Loucy (cell line): ENCODE data around the gene CNTN4.

Experiments used
- H2AFZ ChIP-seq: fragments of 200-600 bp; sonication (generic); 2 replicates; pipeline ENCODE4 v1.6.0; 2016; ENCODE audit warnings: antibody characterized with exemption, mild to moderate bottlenecking, low read length, moderate library complexity
- H3F3A ChIP-seq: fragments of 200-600 bp; 2 replicates; pipeline ENCODE4 v1.6.0; 2016; ENCODE audit warnings: antibody characterized with exemption, low read depth, mild to moderate bottlenecking
- H3K27me3 ChIP-seq: fragments of 200-600 bp; sonication (generic); 2 replicates; pipeline ENCODE4 v1.6.1; 2014; ENCODE audit warnings: low read length, mild to moderate bottlenecking; ENCODE audit not compliant: insufficient read depth, poor library complexity, severe bottlenecking
- H3K36me3 ChIP-seq: fragments of 200-600 bp; sonication (generic); 2 replicates; pipeline ENCODE4 v1.6.1; 2016; ENCODE audit warnings: low read length; ENCODE audit not compliant: insufficient read depth
- H3K4me1 ChIP-seq: fragments of 200-600 bp; sonication (generic); 2 replicates; pipeline ENCODE4 v1.5.1; 2014; ENCODE audit warnings: low read length, mild to moderate bottlenecking; ENCODE audit not compliant: insufficient read depth, poor library complexity, severe bottlenecking
- H3K4me2 ChIP-seq: fragments of 200-600 bp; sonication (generic); 2 replicates; pipeline ENCODE4 v1.6.0; 2014; ENCODE audit warnings: antibody characterized with exemption, low read length, low read depth, mild to moderate bottlenecking; ENCODE audit not compliant: poor library complexity, severe bottlenecking
- H3K4me3 ChIP-seq: fragments of 200-600 bp; sonication (generic); 2 replicates; pipeline ENCODE4 v1.5.1; 2014; ENCODE audit warnings: low read length, mild to moderate bottlenecking, mixed read lengths; ENCODE audit not compliant: poor library complexity, severe bottlenecking
- H3K79me2 ChIP-seq: fragments of 200-600 bp; sonication (generic); 2 replicates; pipeline ENCODE4 v1.6.1; 2014; ENCODE audit warnings: low read length; ENCODE audit not compliant: insufficient read depth
- H3K9ac ChIP-seq: fragments of 200-600 bp; sonication (generic); 2 replicates; pipeline ENCODE4 v1.6.0; 2014; ENCODE audit warnings: mild to moderate bottlenecking, low read depth, low read length, moderate library complexity; ENCODE audit not compliant: poor library complexity, severe bottlenecking
- H3K9me2 ChIP-seq: fragments of 200-600 bp; sonication (generic); replicated peaks from 2 replicates; pipeline ENCODE4 v1.6.1; 2016; ENCODE audit warnings: low read depth, low read length, mixed read lengths
- H3K9me3 ChIP-seq: fragments of 200-600 bp; sonication (generic); 2 replicates; pipeline ENCODE4 v1.6.1; 2014; ENCODE audit warnings: mild to moderate bottlenecking, antibody characterized with exemption, low read length, low read depth; ENCODE audit not compliant: insufficient read depth
- H4K20me1 ChIP-seq: fragments of 200-600 bp; sonication (generic); 2 replicates; pipeline ENCODE4 v1.6.0; 2014; ENCODE audit warnings: antibody characterized with exemption, low read length, mild to moderate bottlenecking; ENCODE audit not compliant: insufficient read depth, poor library complexity, severe bottlenecking
- EZH2phosphoT487 ChIP-seq: fragments of 200-600 bp; IDR thresholded peaks from 2 replicates; pipeline ENCODE4 v1.6.1; 2018; ENCODE audit warnings: antibody characterized with exemption, mild to moderate bottlenecking, moderate library complexity, borderline replicate concordance
- TF ChIP-seq, protein P1 (sequence below): fragments of 200-600 bp; sonication (generic); conservative IDR thresholded peaks from 2 replicates; pipeline ENCODE4 v1.5.1; 2014; ENCODE audit warnings: mild to moderate bottlenecking, antibody characterized with exemption, low read length

Gene CNTN4

DNA sequence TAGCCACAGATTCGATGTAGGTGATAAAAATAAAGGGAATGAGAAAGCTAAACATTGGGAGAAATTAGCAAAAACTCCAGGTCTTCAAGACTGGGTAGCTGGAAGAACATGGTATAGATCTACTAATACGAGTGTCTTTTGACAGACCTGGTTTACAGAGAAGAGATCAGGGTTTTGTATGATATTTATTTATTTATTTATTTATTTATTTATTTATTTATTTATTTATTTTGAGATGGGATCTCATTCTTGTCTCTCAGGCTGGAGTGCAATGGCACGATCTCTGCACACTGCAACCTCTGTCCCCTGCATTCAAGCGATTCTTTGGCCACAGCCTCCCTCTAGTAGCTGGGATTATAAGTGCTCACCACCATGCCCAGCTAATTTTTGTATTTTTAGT, 448.4 kb downstream of the CNTN4 start:
- no peak overlapping the region for H3K4me3 ChIP-seq
- H3K9me3 ChIP-seq, result no peaks in the 10 kb centered on the region
- TF ChIP-seq, protein P1, sequence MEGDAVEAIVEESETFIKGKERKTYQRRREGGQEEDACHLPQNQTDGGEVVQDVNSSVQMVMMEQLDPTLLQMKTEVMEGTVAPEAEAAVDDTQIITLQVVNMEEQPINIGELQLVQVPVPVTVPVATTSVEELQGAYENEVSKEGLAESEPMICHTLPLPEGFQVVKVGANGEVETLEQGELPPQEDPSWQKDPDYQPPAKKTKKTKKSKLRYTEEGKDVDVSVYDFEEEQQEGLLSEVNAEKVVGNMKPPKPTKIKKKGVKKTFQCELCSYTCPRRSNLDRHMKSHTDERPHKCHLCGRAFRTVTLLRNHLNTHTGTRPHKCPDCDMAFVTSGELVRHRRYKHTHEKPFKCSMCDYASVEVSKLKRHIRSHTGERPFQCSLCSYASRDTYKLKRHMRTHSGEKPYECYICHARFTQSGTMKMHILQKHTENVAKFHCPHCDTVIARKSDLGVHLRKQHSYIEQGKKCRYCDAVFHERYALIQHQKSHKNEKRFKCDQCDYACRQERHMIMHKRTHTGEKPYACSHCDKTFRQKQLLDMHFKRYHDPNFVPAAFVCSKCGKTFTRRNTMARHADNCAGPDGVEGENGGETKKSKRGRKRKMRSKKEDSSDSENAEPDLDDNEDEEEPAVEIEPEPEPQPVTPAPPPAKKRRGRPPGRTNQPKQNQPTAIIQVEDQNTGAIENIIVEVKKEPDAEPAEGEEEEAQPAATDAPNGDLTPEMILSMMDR, result no peak
- TF ChIP-seq EZH2phosphoT487, result no peak
- no peaks in the 10 kb centered on the region for H3K79me2 ChIP-seq
- no peaks in the 10 kb centered on the region for H3F3A ChIP-seq
- no peaks in the 10 kb centered on the region for H3K9me2 ChIP-seq
- H2AFZ ChIP-seq, result no peak overlapping the region
- no peaks in the 10 kb centered on the region for H3K36me3 ChIP-seq
- no peaks in the 10 kb centered on the region for H3K4me1 ChIP-seq
- no peak overlapping the region for H3K9ac ChIP-seq
- H3K4me2 ChIP-seq, result no peak overlapping the region
- no peaks in the 10 kb centered on the region for H4K20me1 ChIP-seq
- no peaks in the 10 kb centered on the region for H3K27me3 ChIP-seq

DNA sequence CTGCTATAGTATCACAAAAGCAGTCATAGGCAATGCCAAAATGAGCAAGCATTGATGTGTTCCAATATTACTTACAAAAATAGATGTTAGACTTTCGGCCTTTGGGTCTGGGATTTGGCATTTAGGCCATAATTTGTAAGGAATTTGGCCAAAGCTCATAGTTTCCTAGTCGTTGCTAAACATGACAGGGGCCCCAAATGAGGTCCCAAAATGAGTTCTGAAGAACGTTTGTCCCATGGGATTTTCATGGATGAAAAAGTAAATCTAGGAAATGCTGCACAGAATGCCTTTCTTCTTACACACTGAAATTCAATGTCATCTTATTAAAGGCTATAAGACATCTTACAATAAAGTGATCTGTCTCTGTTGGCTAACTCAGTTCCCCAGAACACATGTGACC, 456.0 kb downstream of the CNTN4 start:
- no peak overlapping the region for H3K4me2 ChIP-seq
- no peaks in the 10 kb centered on the region for H4K20me1 ChIP-seq
- no peak overlapping the region for H3K9ac ChIP-seq
- no peaks in the 10 kb centered on the region for H3K27me3 ChIP-seq
- no peaks in the 10 kb centered on the region for H3F3A ChIP-seq
- H3K36me3 ChIP-seq, result no peaks in the 10 kb centered on the region
- no peak overlapping the region for H3K4me3 ChIP-seq
- no peaks in the 10 kb centered on the region for H3K4me1 ChIP-seq
- H3K9me2 ChIP-seq, result no peaks in the 10 kb centered on the region
- no peak overlapping the region for H2AFZ ChIP-seq
- H3K79me2 ChIP-seq, result no peaks in the 10 kb centered on the region
- no peak for TF ChIP-seq EZH2phosphoT487
- TF ChIP-seq, protein P1, result no peak
- no peaks in the 10 kb centered on the region for H3K9me3 ChIP-seq

DNA sequence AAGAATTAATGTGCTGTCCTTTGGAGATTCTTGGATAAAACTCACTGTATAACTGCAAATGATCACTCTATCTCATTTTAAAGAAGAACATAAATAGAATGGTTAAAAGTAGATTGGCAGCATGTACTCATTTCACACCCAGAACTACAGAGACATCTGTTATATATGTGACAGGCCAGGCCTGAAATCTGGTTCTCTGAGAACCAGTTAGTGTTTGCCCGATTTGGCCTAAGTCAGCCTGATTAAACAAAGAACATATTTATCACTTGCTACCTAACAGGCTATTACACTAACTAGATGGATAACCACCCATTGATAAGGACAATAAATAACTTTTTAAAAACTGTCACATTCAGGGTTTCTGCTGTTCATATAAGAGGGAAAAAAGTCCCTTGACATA, 460.1 kb downstream of the CNTN4 start:
- TF ChIP-seq EZH2phosphoT487, result no peak
- TF ChIP-seq, protein P1, result no peak
- H3F3A ChIP-seq, result no peaks in the 10 kb centered on the region
- H3K4me3 ChIP-seq, result no peak overlapping the region
- H3K4me2 ChIP-seq, result no peak overlapping the region
- H2AFZ ChIP-seq, result no peak overlapping the region
- no peak overlapping the region for H3K9ac ChIP-seq
- no peaks in the 10 kb centered on the region for H3K9me3 ChIP-seq
- H3K79me2 ChIP-seq, result no peaks in the 10 kb centered on the region
- no peaks in the 10 kb centered on the region for H3K36me3 ChIP-seq
- H3K4me1 ChIP-seq, result no peaks in the 10 kb centered on the region
- H4K20me1 ChIP-seq, result no peaks in the 10 kb centered on the region
- no peaks in the 10 kb centered on the region for H3K9me2 ChIP-seq
- H3K27me3 ChIP-seq, result no peaks in the 10 kb centered on the region
